Nephron (organoid): Measurements from ENCODE around the gene STXBP5L.

Experiments used
- H3K27ac Mint-ChIP-seq, 3 experiments: 2 replicates each; pipeline ENCODE4 v1.8.0; 2020; ENCODE audit warnings: mixed read lengths in 3 of 3, mild to moderate bottlenecking in 2 of 3, moderate library complexity in 1 of 3
- H3K27me3 Mint-ChIP-seq: 2 replicates; pipeline ENCODE4 v1.8.0; 2021; ENCODE audit warnings: low read depth, mild to moderate bottlenecking, moderate library complexity, mixed read lengths
- H3K36me3 Mint-ChIP-seq: 2 replicates; pipeline ENCODE4 v1.8.0; 2020; ENCODE audit warnings: low read depth, mixed read lengths
- H3K4me1 Mint-ChIP-seq: 2 replicates; pipeline ENCODE4 v1.8.0; 2020; ENCODE audit warnings: mixed read lengths
- H3K4me3 Mint-ChIP-seq, 3 experiments: 2 replicates each; pipeline ENCODE4 v1.8.0; 2020; ENCODE audit warnings: mild to moderate bottlenecking in 3 of 3, mixed read lengths in 3 of 3, moderate library complexity in 2 of 3
- H3K9me3 Mint-ChIP-seq: 2 replicates; pipeline ENCODE4 v1.8.0; 2020; ENCODE audit warnings: mixed read lengths
- TF ChIP-seq, protein P1 (sequence below), 3 experiments: fragments of 200-600 bp; sonication (generic); IDR thresholded peaks; one replicate each; pipeline ENCODE4 v1.5.0; 2021; ENCODE audit warnings: antibody characterized with exemption in 3 of 3; ENCODE audit not compliant: unreplicated experiment in 3 of 3

STXBP5L gene

GRCh38 chr3:120908030-120908794, at the start of gene STXBP5L:
TSS of gene STXBP5L (plus strand) at chr3:120908205. CDS start at chr3:120909579, 1,374 bp downstream.
- no peaks in the 10 kb centered on the region for H3K36me3 Mint-ChIP-seq
- TF ChIP-seq, protein P1, sequence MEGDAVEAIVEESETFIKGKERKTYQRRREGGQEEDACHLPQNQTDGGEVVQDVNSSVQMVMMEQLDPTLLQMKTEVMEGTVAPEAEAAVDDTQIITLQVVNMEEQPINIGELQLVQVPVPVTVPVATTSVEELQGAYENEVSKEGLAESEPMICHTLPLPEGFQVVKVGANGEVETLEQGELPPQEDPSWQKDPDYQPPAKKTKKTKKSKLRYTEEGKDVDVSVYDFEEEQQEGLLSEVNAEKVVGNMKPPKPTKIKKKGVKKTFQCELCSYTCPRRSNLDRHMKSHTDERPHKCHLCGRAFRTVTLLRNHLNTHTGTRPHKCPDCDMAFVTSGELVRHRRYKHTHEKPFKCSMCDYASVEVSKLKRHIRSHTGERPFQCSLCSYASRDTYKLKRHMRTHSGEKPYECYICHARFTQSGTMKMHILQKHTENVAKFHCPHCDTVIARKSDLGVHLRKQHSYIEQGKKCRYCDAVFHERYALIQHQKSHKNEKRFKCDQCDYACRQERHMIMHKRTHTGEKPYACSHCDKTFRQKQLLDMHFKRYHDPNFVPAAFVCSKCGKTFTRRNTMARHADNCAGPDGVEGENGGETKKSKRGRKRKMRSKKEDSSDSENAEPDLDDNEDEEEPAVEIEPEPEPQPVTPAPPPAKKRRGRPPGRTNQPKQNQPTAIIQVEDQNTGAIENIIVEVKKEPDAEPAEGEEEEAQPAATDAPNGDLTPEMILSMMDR (IDR thresholded peaks at IDR 0.05; ENCODE audit: unreplicated experiment in 3 of 3), result no peak
- H3K4me3 Mint-ChIP-seq, result peak within 1 kb of the TSS; percentile 85 to 94 (median 92)
- H3K9me3 Mint-ChIP-seq, result no peaks in the 10 kb centered on the region
- peaks cover 63% of the 10 kb centered on the region for H3K27me3 Mint-ChIP-seq
- no peak within 1 kb of the TSS for H3K27ac Mint-ChIP-seq
- peaks cover 15% of the 10 kb centered on the region for H3K4me1 Mint-ChIP-seq

- TF ChIP-seq, protein P1 (IDR thresholded peaks at IDR 0.05; ENCODE audit: unreplicated experiment in 3 of 3), result no peak
- Mint-ChIP-seq H3K36me3 (no peaks in the 10 kb centered on the region), H3K27ac (no peak overlapping the region), H3K4me3 (no peak overlapping the region), H3K4me1 (peaks cover 12% of the 10 kb centered on the region), H3K9me3 (no peaks in the 10 kb centered on the region), H3K27me3 (no peaks in the 10 kb centered on the region)
Measured at GRCh38 chr3:120858521-120858920, 49.5 kb upstream of the STXBP5L start.

GRCh38 chr3:120864541-120864940, 43.5 kb upstream of the STXBP5L start:
- no peaks in the 10 kb centered on the region for H3K36me3 Mint-ChIP-seq
- H3K4me3 Mint-ChIP-seq, result no peak overlapping the region
- H3K4me1 Mint-ChIP-seq, result no peaks in the 10 kb centered on the region
- TF ChIP-seq, protein P1 (IDR thresholded peaks at IDR 0.05; ENCODE audit: unreplicated experiment in 3 of 3), result no peak
- no peaks in the 10 kb centered on the region for H3K27me3 Mint-ChIP-seq
- no peak overlapping the region for H3K27ac Mint-ChIP-seq
- H3K9me3 Mint-ChIP-seq, result no peaks in the 10 kb centered on the region

GRCh38 chr3:120875507-120875906, 32.5 kb upstream of the STXBP5L start:
- H3K4me1 Mint-ChIP-seq, result no peaks in the 10 kb centered on the region
- H3K27me3 Mint-ChIP-seq, result no peaks in the 10 kb centered on the region
- H3K9me3 Mint-ChIP-seq, result no peaks in the 10 kb centered on the region
- TF ChIP-seq, protein P1 (IDR thresholded peaks at IDR 0.05; ENCODE audit: unreplicated experiment in 3 of 3), result no peak
- no peak overlapping the region for H3K4me3 Mint-ChIP-seq
- H3K27ac Mint-ChIP-seq, result no peak overlapping the region
- no peaks in the 10 kb centered on the region for H3K36me3 Mint-ChIP-seq

- no peaks in the 10 kb centered on the region for H3K36me3 Mint-ChIP-seq
- TF ChIP-seq, protein P1 (IDR thresholded peaks at IDR 0.05; ENCODE audit: unreplicated experiment in 3 of 3), result no peak
- H3K4me3 Mint-ChIP-seq, result no peak overlapping the region
- no peaks in the 10 kb centered on the region for H3K4me1 Mint-ChIP-seq
- H3K27me3 Mint-ChIP-seq, result no peaks in the 10 kb centered on the region
- H3K9me3 Mint-ChIP-seq, result no peaks in the 10 kb centered on the region
- no peak overlapping the region for H3K27ac Mint-ChIP-seq
Measured at GRCh38 chr3:120875989-120876388, 32.0 kb upstream of the STXBP5L start.

- Mint-ChIP-seq H3K36me3 (no peaks in the 10 kb centered on the region), H3K4me3 (no peak overlapping the region), H3K9me3 (no peaks in the 10 kb centered on the region), H3K27me3 (no peaks in the 10 kb centered on the region), H3K4me1 (no peaks in the 10 kb centered on the region), H3K27ac (no peak overlapping the region)
- TF ChIP-seq, protein P1 (IDR thresholded peaks at IDR 0.05; ENCODE audit: unreplicated experiment in 3 of 3), result no peak
Measured at GRCh38 chr3:120879411-120879810, 28.6 kb upstream of the STXBP5L start.
